ENCODE results near the gene WWTR1. TPM values are rescaled to one million over a fixed set of nuclear protein-coding genes. Genes with fewer than 3 reads are reported as not detected.

Gene WWTR1
- total and polyA plus RNA-seq, 4 experiments from 2014 or later = 0.41 to 1.2 (median 1.1) TPM; not detected in 1

- Mint-ChIP-seq H3K9me3 (peaks cover 0 to 24% (median 14%) of the 10 kb centered on the region in 8 donors), H3K27ac (peak overlapping the region; percentile 0 to 94 (median 87)), H3K4me1 (peaks cover 6 to 15% (median 9%) of the 10 kb centered on the region in 4 donors), H3K4me3 (peak overlapping the region; percentile 84 to 93 (median 87)), H3K27me3 (no peaks in the 10 kb centered on the region), H3K36me3 (no peaks in the 10 kb centered on the region)
- intact Hi-C loops (cut with micrococcal nuclease) = no loop called here
- no peaks in the 10 kb centered on the region for H3K36me3 ChIP-seq (ENCODE audit: insufficient read depth, low read length)
- CTCF ChIA-PET (ENCODE audit: partially characterized antibody) = interaction anchor here (0.9 kb wide), 1 partner anchor 14 kb away, joined by 3 read pairs; no protein-coding TSS in a partner anchor
- peak overlapping the region in 1 of 2 donors; percentile 43 for H3K4me3 ChIP-seq (ENCODE audit: low read length in 2 of 2)
- H3K27ac ChIP-seq (ENCODE audit: low read depth, low read length) = peak overlapping the region; percentile 15
- no peaks in the 10 kb centered on the region for H3K27me3 ChIP-seq (ENCODE audit: insufficient read depth, low read length)
- H3K4me1 ChIP-seq (ENCODE audit: insufficient read depth, low read length) = peaks cover 7% of the 10 kb centered on the region
- H3K9me3 ChIP-seq (ENCODE audit: control insufficient read depth in 1 of 2, low read length in 2 of 2) = peaks cover 0 to 5% of the 10 kb centered on the region in 2 donors
- POLR2A ChIA-PET (ENCODE audit: partially characterized antibody) = no interaction called here
- DNase-seq = peak in 4 of 5 donors; percentile 11 to 29 (median 23)
These were observed 43.6 kb upstream of the WWTR1 start for GRCh38 chr3:149701206-149701976.

GRCh38 chr3:149688122-149688757 is 30.4 kb upstream of the WWTR1 start:
- no peak for DNase-seq
- peaks cover 4 to 7% of the 10 kb centered on the region in 2 donors for H3K27me3 Mint-ChIP-seq
- CTCF ChIA-PET (ENCODE audit: partially characterized antibody) = interaction anchor here (1.1 kb wide), 1 partner anchor 12 kb away, joined by 3 read pairs; no protein-coding TSS in a partner anchor
- H3K4me1 Mint-ChIP-seq = no peaks in the 10 kb centered on the region
- intact Hi-C loops (cut with micrococcal nuclease) = no loop called here
- Histone ChIP-seq H3K9me3 (ENCODE audit: control insufficient read depth in 1 of 2, low read length in 2 of 2) (no peaks in the 10 kb centered on the region), H3K4me3 (ENCODE audit: low read length in 2 of 2) (no peak overlapping the region), H3K27ac (ENCODE audit: low read depth, low read length) (no peak overlapping the region), H3K4me1 (ENCODE audit: insufficient read depth, low read length) (no peaks in the 10 kb centered on the region), H3K27me3 (ENCODE audit: insufficient read depth, low read length) (no peaks in the 10 kb centered on the region), H3K36me3 (ENCODE audit: insufficient read depth, low read length) (no peaks in the 10 kb centered on the region)
- H3K27ac Mint-ChIP-seq = no peak overlapping the region
- peaks cover 0 to 7% of the 10 kb centered on the region in 2 donors for H3K36me3 Mint-ChIP-seq
- POLR2A ChIA-PET (ENCODE audit: partially characterized antibody) = no interaction called here
- H3K4me3 Mint-ChIP-seq = no peak overlapping the region
- peaks cover 0 to 14% (median 12%) of the 10 kb centered on the region in 8 donors for H3K9me3 Mint-ChIP-seq

- Histone ChIP-seq H3K4me1 (ENCODE audit: insufficient read depth, low read length) (no peaks in the 10 kb centered on the region), H3K27me3 (ENCODE audit: insufficient read depth, low read length) (no peaks in the 10 kb centered on the region), H3K9me3 (ENCODE audit: control insufficient read depth in 1 of 2, low read length in 2 of 2) (no peaks in the 10 kb centered on the region), H3K4me3 (ENCODE audit: low read length in 2 of 2) (no peak overlapping the region), H3K36me3 (ENCODE audit: insufficient read depth, low read length) (no peaks in the 10 kb centered on the region), H3K27ac (ENCODE audit: low read depth, low read length) (no peak overlapping the region)
- H3K36me3 Mint-ChIP-seq = peaks cover 0 to 7% of the 10 kb centered on the region in 2 donors
- no peak overlapping the region for H3K4me3 Mint-ChIP-seq
- no peak overlapping the region for H3K27ac Mint-ChIP-seq
- H3K27me3 Mint-ChIP-seq = peaks cover 4 to 9% of the 10 kb centered on the region in 2 donors
- no peak for DNase-seq
- peaks cover 0 to 13% (median 11%) of the 10 kb centered on the region in 8 donors for H3K9me3 Mint-ChIP-seq
- H3K4me1 Mint-ChIP-seq = no peaks in the 10 kb centered on the region
- ChIA-PET CTCF (ENCODE audit: partially characterized antibody) (interaction anchor here (1.1 kb wide), 1 partner anchor 14 kb away, joined by 3 read pairs; no protein-coding TSS in a partner anchor), POLR2A (ENCODE audit: partially characterized antibody) (no interaction called here)
- intact Hi-C loops (cut with micrococcal nuclease) = no loop called here
These were observed 29.2 kb upstream of the WWTR1 start for GRCh38 chr3:149686996-149687395.

- intact Hi-C loops (cut with micrococcal nuclease) = no loop called here
- no peaks in the 10 kb centered on the region for H3K36me3 ChIP-seq (ENCODE audit: insufficient read depth, low read length)
- H3K4me1 Mint-ChIP-seq = no peaks in the 10 kb centered on the region
- peaks cover 3 to 5% of the 10 kb centered on the region in 2 donors for H3K27me3 Mint-ChIP-seq
- H3K4me1 ChIP-seq (ENCODE audit: insufficient read depth, low read length) = no peaks in the 10 kb centered on the region
- no peak overlapping the region for H3K4me3 ChIP-seq (ENCODE audit: low read length in 2 of 2)
- H3K27ac Mint-ChIP-seq = peak overlapping the region in 1 of 7 donors; percentile 3
- CTCF ChIA-PET (ENCODE audit: partially characterized antibody) = no interaction called here
- no peaks in the 10 kb centered on the region for H3K36me3 Mint-ChIP-seq
- POLR2A ChIA-PET (ENCODE audit: partially characterized antibody) = no interaction called here
- no peak for DNase-seq
- no peaks in the 10 kb centered on the region for H3K9me3 ChIP-seq (ENCODE audit: control insufficient read depth in 1 of 2, low read length in 2 of 2)
- H3K27me3 ChIP-seq (ENCODE audit: insufficient read depth, low read length) = no peaks in the 10 kb centered on the region
- H3K27ac ChIP-seq (ENCODE audit: low read depth, low read length) = no peak overlapping the region
- H3K4me3 Mint-ChIP-seq = no peak overlapping the region
- H3K9me3 Mint-ChIP-seq = peaks cover 0 to 2% (median 0%) of the 10 kb centered on the region in 8 donors
These were observed 20.6 kb upstream of the WWTR1 start for GRCh38 chr3:149678351-149678950.

GRCh38 chr3:149673393-149673792 is 15.6 kb upstream of the WWTR1 start:
- Mint-ChIP-seq H3K36me3 (no peaks in the 10 kb centered on the region), H3K4me1 (peaks cover 0 to 3% (median under 1%) of the 10 kb centered on the region in 4 donors), H3K4me3 (no peak overlapping the region), H3K27me3 (peaks cover 3 to 5% of the 10 kb centered on the region in 2 donors), H3K9me3 (no peaks in the 10 kb centered on the region), H3K27ac (no peak overlapping the region)
- Histone ChIP-seq H3K36me3 (ENCODE audit: insufficient read depth, low read length) (no peaks in the 10 kb centered on the region), H3K4me3 (ENCODE audit: low read length in 2 of 2) (no peak overlapping the region), H3K27ac (ENCODE audit: low read depth, low read length) (no peak overlapping the region), H3K27me3 (ENCODE audit: insufficient read depth, low read length) (no peaks in the 10 kb centered on the region), H3K9me3 (ENCODE audit: control insufficient read depth in 1 of 2, low read length in 2 of 2) (no peaks in the 10 kb centered on the region), H3K4me1 (ENCODE audit: insufficient read depth, low read length) (no peaks in the 10 kb centered on the region)
- POLR2A ChIA-PET (ENCODE audit: partially characterized antibody) = no interaction called here
- intact Hi-C loops (cut with micrococcal nuclease) = no loop called here
- CTCF ChIA-PET (ENCODE audit: partially characterized antibody) = no interaction called here
- no peak for DNase-seq

GRCh38 chr3:149670742-149671492 is 13.1 kb upstream of the WWTR1 start:
- Histone ChIP-seq H3K27me3 (ENCODE audit: insufficient read depth, low read length) (no peaks in the 10 kb centered on the region), H3K27ac (ENCODE audit: low read depth, low read length) (no peak overlapping the region), H3K4me3 (ENCODE audit: low read length in 2 of 2) (no peak overlapping the region), H3K9me3 (ENCODE audit: control insufficient read depth in 1 of 2, low read length in 2 of 2) (no peaks in the 10 kb centered on the region), H3K36me3 (ENCODE audit: insufficient read depth, low read length) (no peaks in the 10 kb centered on the region), H3K4me1 (ENCODE audit: insufficient read depth, low read length) (no peaks in the 10 kb centered on the region)
- no peaks in the 10 kb centered on the region for H3K36me3 Mint-ChIP-seq
- ChIA-PET POLR2A (ENCODE audit: partially characterized antibody) (no interaction called here), CTCF (ENCODE audit: partially characterized antibody) (interaction anchor here (0.7 to 1.2 kb wide), 3 partner anchors 9 to 102 kb away, joined by 3 read pairs; no protein-coding TSS in a partner anchor)
- H3K4me3 Mint-ChIP-seq = peak overlapping the region in 2 of 8 donors; percentile 12 to 47
- peaks cover 0 to 3% (median under 1%) of the 10 kb centered on the region in 4 donors for H3K4me1 Mint-ChIP-seq
- no peak overlapping the region for H3K27ac Mint-ChIP-seq
- no peak for DNase-seq
- H3K27me3 Mint-ChIP-seq = peaks cover 7 to 8% of the 10 kb centered on the region in 2 donors
- no peaks in the 10 kb centered on the region for H3K9me3 Mint-ChIP-seq
- intact Hi-C loops (cut with micrococcal nuclease) = no loop called here
